ENCODE data around the gene PARP3. TPM values are rescaled to one million over a fixed set of nuclear protein-coding genes. Genes with fewer than 3 reads are reported as not detected.
A peak's percentile ranks its signal among the peaks of the same experiment; 100 is the strongest.

The PARP3 gene
- total RNA-seq, 8 experiments from 2014 or later, result 2.7 to 40.4 (median 6.9) TPM

DNA sequence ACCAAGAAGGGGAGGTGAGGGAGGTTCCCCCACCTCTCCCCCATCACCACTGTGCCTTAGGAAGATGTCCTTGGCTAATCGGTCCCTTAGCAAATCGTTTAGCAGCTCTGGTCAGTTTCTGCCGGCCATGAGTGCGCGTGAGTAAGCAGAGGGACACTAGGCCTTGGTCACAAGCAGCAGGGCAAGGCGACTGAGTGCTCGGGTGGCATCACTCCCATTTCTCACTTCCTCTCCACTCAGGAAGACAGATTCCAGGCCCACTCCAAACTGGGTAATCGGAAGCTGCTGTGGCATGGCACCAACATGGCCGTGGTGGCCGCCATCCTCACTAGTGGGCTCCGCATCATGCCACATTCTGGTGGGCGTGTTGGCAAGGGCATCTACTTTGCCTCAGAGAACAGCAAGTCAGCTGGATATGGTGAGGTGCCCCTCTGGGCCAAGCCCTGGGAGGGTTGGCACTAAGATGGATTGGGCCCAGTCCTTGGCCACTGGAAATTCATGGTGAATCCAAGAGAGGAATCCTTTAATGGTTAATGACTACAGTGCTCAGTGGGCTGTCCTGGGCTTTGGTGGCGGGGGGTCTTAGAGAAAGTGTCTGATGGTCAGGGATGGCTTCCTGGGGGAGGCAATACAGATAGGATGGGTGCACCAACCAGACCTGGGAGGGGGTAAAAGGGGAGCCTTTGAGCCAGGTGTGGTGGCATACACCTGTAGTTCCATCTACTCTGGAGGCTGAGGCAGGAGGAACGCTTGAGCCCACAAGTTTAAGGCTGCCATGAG, 4.0 kb downstream of the PARP3 start:
- Histone ChIP-seq H3K27ac (no peak overlapping the region), H3K4me1 (replicated peaks in 1 of 2) (peaks cover 9 to 14% of the 10 kb centered on the region in 2 donors), H3K4me3 (no peak overlapping the region)
- ATAC-seq (replicated peaks in 6 of 8), result no peak
- 92 to 100% (median 100%) methylated on average over 1 to 6 of the region's 14 CpGs; no CpG with 5 or more reads in 5 of the 10 experiments for WGBS, 10 experiments
- in situ Hi-C loops (cut with MboI; ENCODE audit: low pct_unique_long_range_greater_than_20kb in 2 of 9, low sequenced_read_pairs in 9 of 9, unreplicated experiment in 9 of 9), result no loop called here

DNA sequence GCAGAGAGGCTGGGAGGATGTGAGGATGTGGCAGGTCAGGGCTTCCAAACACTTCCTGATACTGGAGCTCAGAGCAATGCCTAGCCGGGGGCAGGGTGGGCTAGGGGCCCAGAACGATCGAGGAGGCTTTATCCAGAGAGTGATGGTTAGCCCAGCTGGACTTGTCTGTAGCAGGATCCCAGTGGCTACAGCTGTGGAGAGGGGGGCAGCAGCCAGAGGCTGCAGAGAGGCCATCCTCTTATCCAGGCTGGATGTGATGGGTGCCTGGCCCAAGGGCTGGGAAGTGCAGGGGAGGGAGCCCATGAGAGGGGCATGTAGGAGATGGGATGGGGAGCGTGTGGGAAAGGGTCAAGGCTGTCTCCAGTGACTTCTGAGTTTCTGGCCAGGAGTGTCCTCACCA, 4.6 kb downstream of the PARP3 start:
- no peak overlapping the region for H3K4me3 ChIP-seq
- 60 to 80% (median 67%) methylated on average over 1 to 3 of the region's 4 CpGs; no CpG with 5 or more reads in 7 of the 10 experiments for WGBS, 10 experiments
- H3K27ac ChIP-seq, result no peak overlapping the region
- no peak for ATAC-seq (replicated peaks in 6 of 8)
- H3K4me1 ChIP-seq (replicated peaks in 1 of 2), result peaks cover 9 to 14% of the 10 kb centered on the region in 2 donors
- in situ Hi-C loops (cut with MboI; ENCODE audit: low pct_unique_long_range_greater_than_20kb in 2 of 9, low sequenced_read_pairs in 9 of 9, unreplicated experiment in 9 of 9), result no loop called here

DNA sequence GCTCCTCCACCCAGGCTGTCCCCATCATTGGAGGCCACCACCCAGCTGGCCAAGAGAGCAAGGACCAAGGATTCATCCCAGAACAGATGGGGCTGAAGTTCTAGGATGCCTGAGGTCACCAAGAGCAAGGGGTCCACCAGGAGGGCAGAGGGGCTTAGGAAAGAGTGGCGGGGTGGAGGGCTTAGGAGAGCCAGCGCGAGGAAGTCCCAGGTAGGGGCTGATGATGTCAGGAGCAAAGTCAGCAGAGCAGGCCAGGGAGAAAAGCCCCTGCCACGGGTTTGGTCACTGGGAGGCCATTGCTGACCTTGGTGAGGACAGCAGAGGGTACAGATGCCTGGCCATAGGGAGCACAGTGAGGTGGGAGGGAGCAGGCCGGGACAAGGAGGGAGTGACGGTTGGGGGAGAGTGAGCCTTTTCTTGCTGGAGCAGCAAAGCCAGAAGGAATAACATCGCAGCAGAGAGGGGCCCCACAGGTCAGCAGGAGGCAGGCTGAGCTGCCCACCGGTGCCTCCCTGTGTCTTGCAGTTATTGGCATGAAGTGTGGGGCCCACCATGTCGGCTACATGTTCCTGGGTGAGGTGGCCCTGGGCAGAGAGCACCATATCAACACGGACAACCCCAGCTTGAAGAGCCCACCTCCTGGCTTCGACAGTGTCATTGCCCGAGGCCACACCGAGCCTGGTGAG, 5.2 kb downstream of the PARP3 start:
- ATAC-seq (replicated peaks in 6 of 8), result no peak
- Histone ChIP-seq H3K4me1 (replicated peaks in 1 of 2) (peaks cover 6 to 13% of the 10 kb centered on the region in 2 donors), H3K27ac (no peak overlapping the region), H3K4me3 (no peak overlapping the region)
- WGBS, 10 experiments, result 60 to 100% (median 66%) methylated on average over 1 to 11 of the region's 13 CpGs; no CpG with 5 or more reads in 5 of the 10 experiments
- in situ Hi-C loops (cut with MboI; ENCODE audit: low pct_unique_long_range_greater_than_20kb in 2 of 9, low sequenced_read_pairs in 9 of 9, unreplicated experiment in 9 of 9), result no loop called here

DNA sequence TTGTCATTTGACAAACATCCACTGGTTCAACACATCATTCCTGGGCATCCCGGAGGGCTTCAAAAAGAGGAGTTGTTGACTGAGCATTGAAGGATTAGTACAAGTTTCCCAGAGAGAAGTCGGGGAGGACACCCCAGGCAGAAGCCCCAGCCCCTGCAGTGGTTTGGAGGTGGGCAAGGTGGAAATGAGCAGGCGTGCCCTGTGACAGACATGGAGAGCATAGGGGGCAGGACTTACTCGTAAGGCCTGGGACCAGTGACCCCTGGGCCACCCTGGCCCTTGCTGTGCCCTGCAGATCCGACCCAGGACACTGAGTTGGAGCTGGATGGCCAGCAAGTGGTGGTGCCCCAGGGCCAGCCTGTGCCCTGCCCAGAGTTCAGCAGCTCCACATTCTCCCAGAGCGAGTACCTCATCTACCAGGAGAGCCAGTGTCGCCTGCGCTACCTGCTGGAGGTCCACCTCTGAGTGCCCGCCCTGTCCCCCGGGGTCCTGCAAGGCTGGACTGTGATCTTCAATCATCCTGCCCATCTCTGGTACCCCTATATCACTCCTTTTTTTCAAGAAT, 5.9 kb downstream of the PARP3 start:
- ATAC-seq (replicated peaks in 6 of 8), result no peak
- in situ Hi-C loops (cut with MboI; ENCODE audit: low pct_unique_long_range_greater_than_20kb in 2 of 9, low sequenced_read_pairs in 9 of 9, unreplicated experiment in 9 of 9), result no loop called here
- WGBS, 10 experiments, result 43 to 90% (median 72%) methylated on average over 1 to 7 of the region's 10 CpGs; no CpG with 5 or more reads in 3 of the 10 experiments
- no peak overlapping the region for H3K4me3 ChIP-seq
- peaks cover 0 to 6% of the 10 kb centered on the region in 2 donors for H3K4me1 ChIP-seq (replicated peaks in 1 of 2)
- H3K27ac ChIP-seq, result no peak overlapping the region

DNA sequence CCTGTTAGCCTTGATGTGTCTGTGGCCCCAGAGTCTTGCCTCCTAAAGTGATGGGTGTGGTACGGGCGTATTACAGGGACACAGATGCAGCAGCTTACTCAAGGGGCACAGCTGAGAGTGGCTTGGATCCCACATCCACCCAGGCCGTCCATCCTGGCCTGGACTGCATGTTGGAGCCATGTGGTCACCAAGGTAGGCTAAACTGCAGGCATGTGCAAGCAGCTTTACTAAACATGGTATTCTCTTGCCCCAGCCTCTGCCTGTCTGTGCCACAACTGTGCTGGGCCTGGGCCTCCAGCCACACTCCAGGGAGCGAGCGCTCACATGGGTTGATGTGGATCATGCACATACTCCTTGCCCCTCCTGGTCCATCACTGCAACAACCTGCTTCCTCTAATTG, 7.0 kb downstream of the PARP3 start:
- in situ Hi-C loops (cut with MboI; ENCODE audit: low pct_unique_long_range_greater_than_20kb in 2 of 9, low sequenced_read_pairs in 9 of 9, unreplicated experiment in 9 of 9), result no loop called here
- H3K4me1 ChIP-seq (replicated peaks in 1 of 2), result peaks cover 0 to 8% of the 10 kb centered on the region in 2 donors
- WGBS, 10 experiments, result 80 to 92% methylated on average over 2 of the region's 5 CpGs; no CpG with 5 or more reads in 8 of the 10 experiments
- H3K27ac ChIP-seq, result no peak overlapping the region
- peak in 1 of 8 experiments; percentile 19 for ATAC-seq (replicated peaks in 6 of 8)
- no peak overlapping the region for H3K4me3 ChIP-seq

DNA sequence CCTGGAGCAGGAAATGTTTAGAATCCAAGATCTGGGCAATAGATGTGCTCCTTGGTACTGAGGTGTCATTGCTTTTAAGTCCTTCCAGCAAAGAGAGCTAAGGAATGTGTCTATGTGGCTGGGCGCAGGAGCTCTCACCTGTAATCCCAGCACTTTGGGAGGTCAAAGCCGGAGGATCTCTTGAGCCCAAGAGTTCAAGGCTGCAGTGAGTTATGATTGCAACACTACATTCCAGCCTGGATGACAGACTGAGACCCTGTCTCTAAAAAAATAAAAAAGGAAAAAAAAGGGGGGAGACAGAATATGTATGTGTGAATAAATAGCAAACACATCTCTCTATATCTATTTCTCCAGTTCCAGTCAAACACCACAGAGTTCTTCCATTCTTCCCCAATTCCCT, 8.7 kb downstream of the PARP3 start:
- Histone ChIP-seq H3K4me3 (no peak overlapping the region), H3K4me1 (replicated peaks in 1 of 2) (peaks cover 2 to 8% of the 10 kb centered on the region in 2 donors), H3K27ac (no peak overlapping the region)
- WGBS, 10 experiments, result 67 to 100% (median 86%) methylated on average over 1 to 2 of the region's 2 CpGs; no CpG with 5 or more reads in 5 of the 10 experiments
- in situ Hi-C loops (cut with MboI; ENCODE audit: low pct_unique_long_range_greater_than_20kb in 2 of 9, low sequenced_read_pairs in 9 of 9, unreplicated experiment in 9 of 9), result no loop called here
- ATAC-seq (replicated peaks in 6 of 8), result no peak

DNA sequence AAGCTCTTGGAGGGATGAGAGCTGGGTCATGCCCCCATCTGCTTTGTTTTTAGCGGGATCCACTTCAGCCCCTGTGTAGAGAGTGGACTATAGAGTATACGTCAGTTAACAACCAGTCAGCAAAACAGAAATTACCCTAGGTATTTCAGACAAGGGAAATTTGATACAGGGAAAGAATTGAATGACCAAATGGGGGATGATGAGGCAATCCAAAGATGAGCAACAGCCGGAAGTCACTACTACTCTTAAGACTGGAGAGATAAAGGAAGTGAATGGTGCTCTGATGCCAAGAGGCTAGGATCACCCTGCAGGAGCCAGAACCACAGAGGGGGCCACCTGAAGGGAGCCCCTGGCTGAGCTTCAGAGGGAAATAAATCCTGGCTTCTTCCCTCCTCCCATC, 11.3 kb downstream of the PARP3 start:
- H3K4me3 ChIP-seq, result no peak overlapping the region
- in situ Hi-C loops (cut with MboI; ENCODE audit: low pct_unique_long_range_greater_than_20kb in 2 of 9, low sequenced_read_pairs in 9 of 9, unreplicated experiment in 9 of 9), result no loop called here
- no peak overlapping the region for H3K27ac ChIP-seq
- WGBS, 10 experiments, result 50 to 83% (median 58%) methylated on average over 1 to 3 of the region's 3 CpGs; no CpG with 5 or more reads in 3 of the 10 experiments
- ATAC-seq (replicated peaks in 6 of 8), result peak in 2 of 8 experiments; percentile 4 to 30
- H3K4me1 ChIP-seq (replicated peaks in 1 of 2), result peaks cover 8% of the 10 kb centered on the region in 2 donors

DNA sequence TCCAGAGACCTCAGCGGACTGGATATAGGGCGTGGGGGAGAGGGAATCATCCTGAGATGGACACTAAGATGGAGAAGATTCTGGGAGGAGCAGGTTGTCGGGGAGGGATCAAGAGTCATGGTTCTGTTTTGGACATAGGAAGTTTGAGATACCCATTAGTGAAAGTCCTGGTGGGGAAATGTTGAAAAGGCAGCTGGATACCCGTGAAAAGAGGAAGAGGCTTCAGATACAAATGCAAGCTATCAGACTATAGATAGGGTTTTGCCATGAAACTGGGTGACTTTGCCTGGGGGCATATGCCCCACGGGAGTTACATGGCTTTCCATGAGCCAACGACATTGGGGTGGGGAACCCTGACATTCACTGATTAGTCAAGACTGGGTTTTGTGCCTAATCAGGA, 11.9 kb downstream of the PARP3 start:
- no peak overlapping the region for H3K4me3 ChIP-seq
- 50 to 100% (median 76%) methylated on average over 1 to 5 of the region's 6 CpGs for WGBS, 10 experiments
- no peak overlapping the region for H3K27ac ChIP-seq
- in situ Hi-C loops (cut with MboI; ENCODE audit: low pct_unique_long_range_greater_than_20kb in 2 of 9, low sequenced_read_pairs in 9 of 9, unreplicated experiment in 9 of 9), result no loop called here
- H3K4me1 ChIP-seq (replicated peaks in 1 of 2), result peaks cover 8% of the 10 kb centered on the region in 2 donors
- no peak for ATAC-seq (replicated peaks in 6 of 8)

DNA sequence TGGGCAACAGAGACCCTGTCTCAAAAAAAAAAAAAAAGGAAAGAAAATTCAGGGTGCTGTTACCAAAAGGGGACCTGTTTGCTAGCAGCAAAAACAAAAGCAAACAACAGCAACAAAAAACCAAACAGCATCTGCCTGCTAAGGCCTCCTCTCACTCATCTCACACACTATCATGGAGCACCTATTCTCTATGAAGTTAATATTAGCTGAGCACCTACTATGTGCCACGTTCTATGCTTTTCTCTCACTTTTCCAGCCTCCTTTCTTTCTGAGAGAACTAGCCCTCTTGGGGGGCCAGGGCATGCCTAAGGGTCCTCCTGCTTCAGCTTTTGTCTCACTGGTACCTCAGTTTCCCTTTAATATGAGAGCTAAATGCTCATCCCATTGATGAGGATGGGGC, 12.6 kb downstream of the PARP3 start:
- peaks cover 8% of the 10 kb centered on the region in 2 donors for H3K4me1 ChIP-seq (replicated peaks in 1 of 2)
- in situ Hi-C loops (cut with MboI; ENCODE audit: low pct_unique_long_range_greater_than_20kb in 2 of 9, low sequenced_read_pairs in 9 of 9, unreplicated experiment in 9 of 9), result no loop called here
- 57 to 71% methylated on average over 1 of the region's 1 CpG; no CpG with 5 or more reads in 8 of the 10 experiments for whole genome bisulfite sequencing, 10 experiments
- ATAC-seq (replicated peaks in 6 of 8), result no peak
- H3K27ac ChIP-seq, result no peak overlapping the region
- no peak overlapping the region for H3K4me3 ChIP-seq

DNA sequence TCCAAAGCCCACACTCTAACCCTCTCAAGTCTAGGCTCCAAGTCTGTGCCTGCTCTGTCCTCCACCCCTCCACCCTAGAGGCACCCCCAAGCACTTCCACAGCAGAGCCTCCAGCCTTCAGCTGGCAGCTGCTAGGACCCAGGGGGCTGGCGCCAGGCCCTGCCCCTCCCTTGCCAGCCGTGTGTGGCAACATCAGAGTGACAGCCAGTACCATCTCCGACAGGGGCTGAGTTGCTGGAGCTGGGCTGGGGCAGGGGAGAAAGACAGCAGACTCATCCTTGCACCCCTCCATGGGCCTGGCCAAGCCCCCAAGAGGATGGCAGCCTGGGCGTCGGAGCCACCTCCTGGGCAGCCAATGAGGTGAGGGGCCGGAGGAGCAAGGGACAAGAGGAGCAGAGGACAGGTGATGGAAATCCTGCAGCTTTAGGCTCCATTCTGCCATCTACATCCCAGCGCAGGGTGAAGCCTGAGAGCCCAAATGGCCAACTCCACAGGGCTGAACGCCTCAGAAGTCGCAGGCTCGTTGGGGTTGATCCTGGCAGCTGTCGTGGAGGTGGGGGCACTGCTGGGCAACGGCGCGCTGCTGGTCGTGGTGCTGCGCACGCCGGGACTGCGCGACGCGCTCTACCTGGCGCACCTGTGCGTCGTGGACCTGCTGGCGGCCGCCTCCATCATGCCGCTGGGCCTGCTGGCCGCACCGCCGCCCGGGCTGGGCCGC, 13.2 kb downstream of the PARP3 start, which contains the start of gene GPR62:
TSS of gene GPR62 (plus strand) at position 207 of the 718 bp plus-strand sequence. CDS start at position 479, 272 bp downstream.
- 57 to 61% methylated on average over 5 to 7 of the region's 33 CpGs; no CpG with 5 or more reads in 8 of the 10 experiments for WGBS, 10 experiments
- Histone ChIP-seq H3K4me3 (peak within 1 kb of the TSS in 1 of 5 donors; percentile 2), H3K4me1 (replicated peaks in 1 of 2) (peaks cover 4 to 8% of the 10 kb centered on the region in 2 donors), H3K27ac (no peak within 1 kb of the TSS)
- ATAC-seq (replicated peaks in 6 of 8), result peak in 5 of 8 experiments; percentile 1 to 10 (median 3)
- in situ Hi-C loops (cut with MboI; ENCODE audit: low pct_unique_long_range_greater_than_20kb in 2 of 9, low sequenced_read_pairs in 9 of 9, unreplicated experiment in 9 of 9), result no loop called here

DNA sequence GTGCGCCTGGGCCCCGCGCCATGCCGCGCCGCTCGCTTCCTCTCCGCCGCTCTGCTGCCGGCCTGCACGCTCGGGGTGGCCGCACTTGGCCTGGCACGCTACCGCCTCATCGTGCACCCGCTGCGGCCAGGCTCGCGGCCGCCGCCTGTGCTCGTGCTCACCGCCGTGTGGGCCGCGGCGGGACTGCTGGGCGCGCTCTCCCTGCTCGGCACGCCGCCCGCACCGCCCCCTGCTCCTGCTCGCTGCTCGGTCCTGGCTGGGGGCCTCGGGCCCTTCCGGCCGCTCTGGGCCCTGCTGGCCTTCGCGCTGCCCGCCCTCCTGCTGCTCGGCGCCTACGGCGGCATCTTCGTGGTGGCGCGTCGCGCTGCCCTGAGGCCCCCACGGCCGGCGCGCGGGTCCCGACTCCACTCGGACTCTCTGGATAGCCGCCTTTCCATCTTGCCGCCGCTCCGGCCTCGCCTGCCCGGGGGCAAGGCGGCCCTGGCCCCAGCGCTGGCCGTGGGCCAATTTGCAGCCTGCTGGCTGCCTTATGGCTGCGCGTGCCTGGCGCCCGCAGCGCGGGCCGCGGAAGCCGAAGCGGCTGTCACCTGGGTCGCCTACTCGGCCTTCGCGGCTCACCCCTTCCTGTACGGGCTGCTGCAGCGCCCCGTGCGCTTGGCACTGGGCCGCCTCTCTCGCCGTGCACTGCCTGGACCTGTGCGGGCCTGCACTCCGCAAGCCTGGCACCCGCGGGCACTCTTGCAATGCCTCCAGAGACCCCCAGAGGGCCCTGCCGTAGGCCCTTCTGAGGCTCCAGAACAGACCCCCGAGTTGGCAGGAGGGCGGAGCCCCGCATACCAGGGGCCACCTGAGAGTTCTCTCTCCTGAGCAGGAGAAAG, 14.0 kb downstream of the PARP3 start:
- Histone ChIP-seq H3K4me3 (peak overlapping the region in 1 of 5 donors; percentile 2), H3K27ac (no peak overlapping the region), H3K4me1 (replicated peaks in 1 of 2) (peaks cover 3 to 8% of the 10 kb centered on the region in 2 donors)
- peak; percentile 61 to 93 (median 67) for ATAC-seq (replicated peaks in 6 of 8)
- in situ Hi-C loops (cut with MboI; ENCODE audit: low pct_unique_long_range_greater_than_20kb in 2 of 9, low sequenced_read_pairs in 9 of 9, unreplicated experiment in 9 of 9), result no loop called here
- WGBS, 10 experiments, result 11 to 23% methylated on average over 4 to 23 of the region's 97 CpGs; no CpG with 5 or more reads in 8 of the 10 experiments

Measured in motor neuron (in vitro differentiated cells).